Measurements from ENCODE around the gene LGALSL.

The LGALSL gene

DNA sequence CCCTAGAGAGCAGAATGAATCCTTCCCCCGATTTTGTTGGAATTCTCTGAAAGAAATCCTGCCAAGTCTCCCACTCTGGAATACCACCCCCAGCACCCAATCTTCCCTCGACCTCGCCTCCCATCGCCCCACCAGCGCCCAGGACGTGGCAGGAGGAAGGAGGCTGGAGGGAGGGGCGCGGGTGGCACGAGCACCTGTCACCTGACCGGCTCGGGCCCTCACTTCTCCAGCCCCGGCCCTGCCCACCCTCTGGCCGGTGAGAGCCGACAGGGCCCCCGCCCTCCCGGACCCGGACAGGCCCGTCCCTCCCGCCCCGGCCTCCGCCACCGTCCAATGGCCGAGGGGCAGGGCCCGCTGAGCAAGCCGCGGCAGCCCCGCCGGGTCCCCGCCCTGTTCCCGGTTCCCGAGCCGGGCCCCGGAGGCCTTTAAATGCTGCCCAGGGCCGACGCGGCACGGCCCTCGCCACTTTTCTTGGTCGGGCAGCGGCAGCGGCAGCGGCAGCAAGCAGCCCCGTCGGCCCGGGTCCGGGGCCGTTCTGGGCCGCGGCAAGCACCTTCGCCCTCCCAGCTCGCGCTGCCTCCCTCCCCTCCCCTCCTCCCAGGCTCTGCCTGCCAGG, at the start of gene LGALSL:
Gene LGALSL (plus strand): TSS at position 393 of the 616 bp plus-strand sequence. CDS start 384 bp downstream, outside the sequence.
- peak; percentile 1 to 36 for DNase-seq

GRCh38 chr2:64404743-64405142, 49.2 kb upstream of the LGALSL start:
- no peak for DNase-seq

DNA sequence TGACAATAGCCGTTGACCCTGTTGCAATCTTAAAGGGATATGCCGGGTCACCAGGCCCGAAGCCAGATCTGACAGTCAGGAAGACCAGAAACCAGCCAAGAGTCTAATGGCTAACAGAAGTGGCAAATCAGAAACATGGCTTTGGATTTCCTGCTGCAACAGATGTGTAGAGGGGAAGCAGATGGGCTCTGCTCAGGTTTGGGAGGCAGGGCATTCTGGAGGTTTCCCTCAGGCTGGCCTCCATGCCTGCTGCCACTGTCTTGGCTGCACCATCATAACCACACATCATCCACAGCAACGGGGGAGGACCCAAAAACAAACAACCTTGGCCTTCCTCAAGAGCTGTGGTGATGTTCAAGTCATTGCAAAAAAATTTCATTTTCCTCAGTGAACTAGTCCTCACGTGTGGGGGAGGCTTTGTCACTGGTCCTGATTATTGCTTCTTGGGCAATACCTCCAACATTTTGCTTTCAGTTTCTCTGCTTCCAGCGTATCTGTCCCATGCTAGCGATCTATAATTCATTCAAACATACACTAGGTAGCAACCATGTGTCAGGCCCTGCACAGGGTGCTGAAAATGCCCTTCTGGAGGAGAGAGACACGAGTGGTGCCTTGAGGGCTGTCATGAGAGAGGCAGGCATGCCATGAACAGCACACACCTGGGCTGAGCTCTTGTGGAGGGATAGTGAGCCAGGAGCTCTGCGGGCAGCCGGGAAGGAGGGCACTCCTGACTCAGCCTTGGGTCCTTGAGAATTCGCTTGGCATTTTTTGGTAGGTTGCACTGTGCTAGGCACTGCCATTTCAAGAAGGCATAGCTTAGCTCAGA, 48.2 kb upstream of the LGALSL start:
- DNase-seq = no peak

DNA sequence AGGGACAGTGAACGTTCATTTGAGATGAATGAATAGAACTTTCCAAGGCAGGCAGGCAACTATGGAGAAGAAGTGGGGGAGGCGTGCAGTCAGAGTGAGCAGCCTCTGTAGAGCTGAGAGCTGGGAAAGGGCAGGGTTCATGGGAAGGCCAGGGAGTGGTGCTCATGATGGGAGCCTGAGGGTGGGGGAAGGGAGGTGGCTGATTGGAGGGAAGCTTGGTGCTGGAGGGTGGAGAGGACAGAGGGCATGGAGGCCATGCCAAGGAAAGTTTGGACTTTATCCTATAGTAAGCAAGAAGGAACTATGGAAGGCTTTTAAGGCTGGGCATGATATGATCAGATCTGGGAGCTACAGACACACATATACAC, 47.6 kb upstream of the LGALSL start:
- DNase-seq = no peak

GRCh38 chr2:64408031-64408430, 45.9 kb upstream of the LGALSL start:
- no peak for DNase-seq

DNA sequence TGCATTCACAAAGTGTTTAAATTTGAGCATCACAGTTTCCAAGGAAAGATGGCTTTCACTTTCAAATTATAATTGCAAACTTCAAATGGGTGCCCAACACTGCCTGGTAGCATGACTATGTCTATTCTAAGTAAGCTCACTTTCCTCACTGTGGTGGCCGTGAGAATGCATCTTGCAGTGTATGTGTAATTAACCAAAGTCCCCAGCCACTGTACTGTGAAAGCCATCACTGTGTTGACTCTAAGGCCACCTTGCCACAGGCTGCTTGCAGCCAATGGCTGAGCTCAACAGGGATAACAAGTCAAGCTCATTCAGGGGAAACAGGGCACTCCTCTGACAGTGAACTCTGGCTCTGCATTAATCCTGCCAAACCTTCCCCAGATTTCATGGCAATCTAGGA, 43.3 kb upstream of the LGALSL start:
- DNase-seq = no peak

GRCh38 chr2:64412671-64413070, 41.3 kb upstream of the LGALSL start:
- no peak for DNase-seq

DNA sequence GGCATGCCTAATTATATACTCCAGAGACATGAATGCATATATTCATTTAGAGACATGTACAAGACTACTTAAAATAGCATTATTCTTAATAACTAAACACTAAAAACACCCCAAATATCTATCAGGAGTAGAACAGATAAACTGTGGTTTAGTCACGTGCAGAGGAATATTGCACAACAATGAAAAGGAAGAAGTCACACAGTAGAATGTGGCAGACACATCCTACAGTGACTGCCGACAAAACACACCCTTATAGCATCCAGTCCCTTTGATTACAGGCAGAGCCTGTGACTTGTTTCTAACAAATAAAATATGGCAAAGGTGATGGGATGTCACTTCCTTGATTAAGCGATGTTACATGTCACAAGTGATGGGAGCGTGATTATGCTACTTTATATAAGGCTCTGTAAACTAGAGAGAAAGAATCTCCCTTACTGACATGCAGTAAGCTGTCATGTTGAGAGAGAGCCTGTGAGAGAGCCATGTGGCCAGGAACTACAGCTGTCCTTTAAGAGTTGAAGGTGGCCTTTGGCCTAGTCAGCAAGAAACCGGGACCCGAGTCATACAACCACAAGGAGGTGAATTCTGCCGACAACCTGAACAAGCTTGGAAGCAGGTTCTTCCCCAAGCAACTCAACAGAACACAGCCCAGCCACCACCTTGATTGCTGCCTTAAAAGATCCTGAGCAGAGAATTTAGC, 39.1 kb upstream of the LGALSL start:
- no peak for DNase-seq

GRCh38 chr2:64417624-64418023, 36.3 kb upstream of the LGALSL start:
- DNase-seq = no peak

GRCh38 chr2:64419596-64420165, 34.3 kb upstream of the LGALSL start:
- no peak for DNase-seq

DNA sequence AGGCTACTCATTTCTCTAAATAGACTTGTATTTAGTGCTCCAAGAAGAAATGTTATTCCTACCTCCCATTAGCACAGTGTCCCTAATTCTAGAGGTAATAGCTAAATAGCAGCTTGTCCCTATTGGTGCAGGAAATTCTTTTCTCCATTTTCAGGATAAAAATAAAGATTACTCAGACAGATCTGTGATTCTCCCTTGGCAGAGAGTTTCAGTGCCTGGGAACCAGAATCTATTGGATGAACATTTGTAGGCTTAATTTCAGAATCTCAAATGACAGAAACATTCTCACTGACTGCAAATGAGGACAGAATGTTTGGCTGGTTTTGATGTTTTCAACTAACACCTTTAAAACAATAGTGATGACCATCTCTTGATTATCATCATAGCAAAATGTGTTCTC, 33.3 kb upstream of the LGALSL start:
- no peak for DNase-seq

DNA sequence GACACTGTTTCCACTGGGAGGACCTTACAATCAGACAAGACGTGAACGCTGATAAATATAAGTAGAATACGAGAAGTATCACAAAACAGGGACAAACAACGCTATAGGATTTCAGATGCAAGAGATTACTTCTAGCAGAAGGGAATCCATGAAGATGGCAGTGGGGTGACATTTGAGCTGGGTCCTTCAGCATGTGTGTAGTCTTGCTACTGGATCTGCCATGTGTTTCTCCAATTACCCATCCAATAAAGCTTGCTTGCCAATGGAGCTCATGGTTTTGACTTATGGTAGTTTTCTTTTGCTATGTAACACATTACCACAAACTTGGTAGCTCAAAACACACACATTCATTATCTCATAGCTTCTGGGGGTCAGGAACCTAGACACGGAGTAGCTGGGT, 32.8 kb upstream of the LGALSL start:
- no peak for DNase-seq

DNA sequence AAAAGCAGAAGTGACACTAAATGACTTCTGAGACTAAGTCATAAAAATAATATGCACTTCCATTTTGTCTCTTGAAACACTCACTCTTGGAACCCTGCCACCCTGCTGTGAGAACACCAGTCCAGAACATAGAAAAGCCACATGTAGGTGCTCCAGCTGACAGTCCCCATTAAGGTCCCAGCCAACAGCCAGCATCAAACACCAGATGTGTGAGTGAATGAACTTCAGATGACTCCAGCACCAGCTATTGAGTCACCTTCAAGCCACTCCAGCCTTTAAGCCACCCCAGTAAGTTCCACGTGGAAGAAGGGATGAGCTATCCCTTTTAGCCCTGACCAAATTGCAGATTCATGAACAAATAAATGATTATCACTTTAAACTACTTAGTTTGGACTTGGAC, 31.5 kb upstream of the LGALSL start:
- no peak for DNase-seq

- no peak for DNase-seq
Observed at GRCh38 chr2:64423303-64423702, 30.7 kb upstream of the LGALSL start.

DNA sequence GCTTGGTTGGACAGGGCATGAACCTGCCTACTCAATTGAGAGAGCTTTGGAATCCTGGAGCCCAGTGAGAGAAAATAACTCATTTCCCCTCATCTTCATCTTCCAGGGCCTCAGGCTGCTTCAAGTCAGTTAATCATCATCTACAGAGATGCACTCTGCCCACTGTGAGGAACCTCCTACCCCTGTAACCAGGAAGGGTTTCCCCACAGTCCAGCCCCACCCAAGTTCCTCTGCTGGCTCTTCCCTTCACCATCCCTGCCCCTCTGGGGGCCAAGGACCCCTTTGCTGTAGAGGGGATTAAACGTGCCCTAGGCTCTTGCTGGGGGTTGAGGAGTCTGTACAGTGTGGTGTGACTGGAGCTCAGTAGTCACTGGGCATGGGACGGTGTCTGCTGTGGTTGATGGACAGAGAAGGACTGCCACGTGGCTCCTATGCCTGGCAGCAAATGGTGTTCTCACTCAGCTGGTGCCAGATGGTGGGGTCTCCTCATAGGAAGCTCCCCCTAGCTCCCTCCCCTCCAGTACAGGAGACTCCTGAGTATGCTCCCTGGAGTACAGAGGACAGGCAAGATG, 29.5 kb upstream of the LGALSL start:
- no peak for DNase-seq

DNA sequence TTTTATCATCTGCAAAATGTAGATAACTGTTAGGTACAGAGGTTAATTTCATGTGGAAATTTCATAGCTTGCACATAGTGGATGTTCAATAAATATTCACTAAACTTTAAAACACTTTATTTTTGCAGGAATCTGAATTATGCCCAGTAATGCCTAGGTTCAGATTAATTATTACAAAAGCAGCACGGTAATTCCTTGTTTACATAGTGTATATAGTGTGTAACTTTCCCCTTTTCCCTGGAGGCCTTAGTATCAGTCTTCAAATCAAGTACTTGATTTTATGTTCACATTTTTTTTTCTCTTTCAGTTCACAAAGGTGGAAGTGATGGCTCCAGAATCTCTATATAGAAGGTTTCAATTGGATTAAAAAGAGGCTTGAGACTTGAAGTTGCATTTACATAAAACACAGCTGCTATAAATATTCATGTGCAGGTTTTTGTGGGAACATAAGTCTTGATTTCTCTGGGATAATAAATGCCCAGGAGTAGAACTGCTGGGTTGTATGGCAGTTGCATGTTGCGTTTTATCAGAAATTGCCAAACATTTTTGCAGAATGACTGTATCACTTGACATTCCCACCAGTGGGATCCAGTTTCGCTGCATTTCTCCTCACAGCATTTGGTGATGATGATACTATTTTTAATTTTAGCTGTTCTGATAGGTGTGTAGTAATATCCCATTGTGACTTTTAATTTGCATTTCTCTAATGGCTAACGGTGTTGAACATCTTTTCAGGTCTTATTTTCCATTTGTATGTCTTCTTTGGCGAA, 27.6 kb upstream of the LGALSL start:
- DNase-seq = no peak

DNA sequence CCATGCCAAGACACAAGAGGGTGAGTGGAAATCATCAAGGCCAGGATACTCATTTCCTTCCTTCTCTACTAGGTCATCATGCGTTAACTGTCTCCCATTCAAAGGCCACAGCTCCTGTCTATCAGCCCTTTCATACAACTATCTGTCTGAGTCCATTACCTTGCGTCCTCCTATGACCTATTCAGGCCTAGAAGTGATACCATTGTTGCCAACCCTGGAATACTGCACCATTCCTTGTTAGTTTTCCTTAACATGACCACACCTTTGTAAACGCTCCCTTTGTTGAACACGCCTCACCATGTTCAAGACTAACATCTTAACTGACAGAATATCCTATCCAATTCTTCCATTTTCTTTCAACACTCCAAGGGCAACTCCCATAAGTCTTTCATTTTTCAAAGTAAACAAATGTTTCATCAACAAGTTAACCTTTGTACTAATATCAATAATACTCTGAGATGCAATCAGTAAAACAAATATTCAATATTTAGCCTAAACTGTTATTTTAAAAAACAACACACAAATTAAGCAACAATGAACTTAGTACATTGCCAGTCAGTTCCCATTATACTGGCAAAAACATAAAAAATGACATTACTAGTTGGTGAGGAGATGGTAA, 19.8 kb upstream of the LGALSL start:
- no peak for DNase-seq

GRCh38 chr2:64437883-64438282, 16.1 kb upstream of the LGALSL start:
- no peak for DNase-seq

- DNase-seq = no peak
Observed at GRCh38 chr2:64439194-64439593, 14.8 kb upstream of the LGALSL start.

DNA sequence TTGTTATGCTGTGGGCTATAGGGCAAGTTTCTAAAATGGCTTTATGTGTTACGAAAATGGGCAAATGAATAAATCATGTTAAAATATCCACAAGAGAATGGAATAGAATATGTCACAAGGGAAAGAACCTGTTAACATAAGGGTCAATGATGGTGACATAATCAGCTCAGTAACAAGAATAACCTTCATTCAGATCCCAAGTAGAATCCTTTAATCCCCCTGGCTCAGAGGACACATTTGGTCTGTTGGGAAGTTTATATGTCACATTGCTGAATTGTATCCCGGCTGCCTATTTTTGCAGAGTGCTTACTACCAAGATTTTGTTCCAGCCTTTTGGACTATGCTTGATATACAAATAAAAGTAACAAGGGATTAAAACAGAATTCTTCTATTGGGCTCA, 13.1 kb upstream of the LGALSL start:
- DNase-seq = no peak

GRCh38 chr2:64442277-64442676, 11.7 kb upstream of the LGALSL start:
- no peak for DNase-seq

DNA sequence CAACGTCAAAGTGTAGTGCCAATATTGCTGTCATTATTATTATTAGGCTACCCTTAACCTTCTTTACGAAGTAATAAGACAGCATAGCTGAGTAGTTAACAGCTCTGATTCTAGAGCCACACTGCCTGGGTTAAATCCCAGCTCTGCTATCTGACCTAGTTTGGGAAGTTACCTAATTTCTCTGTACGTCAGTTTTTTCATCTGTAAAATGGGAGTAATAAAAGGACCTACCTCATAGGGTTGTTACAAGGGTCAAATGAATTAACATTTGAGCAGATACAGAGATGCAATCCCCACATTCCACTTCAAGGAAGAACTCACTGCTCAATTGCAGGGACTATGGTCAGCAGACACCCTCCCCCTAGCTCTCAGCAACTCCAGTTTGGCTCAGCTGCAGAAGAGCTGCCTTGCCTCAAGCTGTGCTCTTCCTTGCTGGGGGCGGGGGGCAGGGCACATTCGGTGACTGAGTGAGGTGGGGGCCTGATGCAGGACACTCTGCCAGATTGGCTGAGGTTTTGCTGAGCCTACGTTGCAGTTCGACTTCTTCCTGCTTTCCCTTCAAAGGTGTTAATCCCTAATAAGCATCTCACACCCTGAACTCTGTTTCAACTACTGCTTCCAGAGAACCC, 11.0 kb upstream of the LGALSL start:
- DNase-seq = no peak
